ENCODE data around the gene FERMT2. TPM values are rescaled to one million over a fixed set of nuclear protein-coding genes. Genes with fewer than 3 reads are reported as not detected.

The FERMT2 gene
- total RNA-seq, 2 donors from 2014 or later = 38.8 to 62.9 TPM

GRCh38 chr14:52829527-52830185 lies 121.2 kb downstream of the FERMT2 start:
- Histone ChIP-seq H3K36me3 (no peaks in the 10 kb centered on the region), H3K4me3 (no peak overlapping the region), H3K27ac (no peak overlapping the region), H3K9me3 (no peaks in the 10 kb centered on the region), H3K27me3 (replicated peaks; ENCODE audit: insufficient read depth) (no peaks in the 10 kb centered on the region), H3K4me1 (replicated peaks) (no peaks in the 10 kb centered on the region)
- no peak for DNase-seq (ENCODE audit: low spot score)
- intact Hi-C loops (cut with DNase I) = loop anchor here (10.0 kb wide), 1 partner anchor 475 kb away; no protein-coding TSS in a partner anchor
- TF ChIP-seq CTCF (IDR thresholded peaks at IDR 0.05) (no peak), POLR2AphosphoS5 (IDR thresholded peaks at IDR 0.05) (no peak), POLR2A (IDR thresholded peaks at IDR 0.05) (no peak)
- 84% methylated on average over 7 of the region's 7 CpGs for WGBS

- no peak for DNase-seq (ENCODE audit: low spot score)
- Histone ChIP-seq H3K4me1 (replicated peaks) (no peaks in the 10 kb centered on the region), H3K27me3 (replicated peaks; ENCODE audit: insufficient read depth) (no peaks in the 10 kb centered on the region), H3K27ac (no peak overlapping the region), H3K4me3 (no peak overlapping the region), H3K36me3 (no peaks in the 10 kb centered on the region), H3K9me3 (no peaks in the 10 kb centered on the region)
- TF ChIP-seq POLR2A (IDR thresholded peaks at IDR 0.05) = no peak
- no peak for TF ChIP-seq POLR2AphosphoS5 (IDR thresholded peaks at IDR 0.05)
- no peak for TF ChIP-seq CTCF (IDR thresholded peaks at IDR 0.05)
- intact Hi-C loops (cut with DNase I) = loop anchor here (10.0 kb wide), 1 partner anchor 477 kb away; no protein-coding TSS in a partner anchor
Observed at GRCh38 chr14:52827426-52827825, 123.4 kb downstream of the FERMT2 start.

GRCh38 chr14:52825085-52825484 lies 125.8 kb downstream of the FERMT2 start:
- Histone ChIP-seq H3K36me3 (no peaks in the 10 kb centered on the region), H3K9me3 (no peaks in the 10 kb centered on the region), H3K4me3 (no peak overlapping the region), H3K4me1 (replicated peaks) (no peaks in the 10 kb centered on the region), H3K27me3 (replicated peaks; ENCODE audit: insufficient read depth) (no peaks in the 10 kb centered on the region), H3K27ac (no peak overlapping the region)
- WGBS = 83% methylated on average over 4 of the region's 4 CpGs
- no peak for TF ChIP-seq POLR2A (IDR thresholded peaks at IDR 0.05)
- no peak for TF ChIP-seq CTCF (IDR thresholded peaks at IDR 0.05)
- no peak for TF ChIP-seq POLR2AphosphoS5 (IDR thresholded peaks at IDR 0.05)
- no peak for DNase-seq (ENCODE audit: low spot score)
- intact Hi-C loops (cut with DNase I) = loop anchor here (10.0 kb wide), 1 partner anchor 480 kb away; no protein-coding TSS in a partner anchor

GRCh38 chr14:52824462-52824861 lies 126.4 kb downstream of the FERMT2 start:
- 37% methylated on average over 4 of the region's 4 CpGs for WGBS
- no peaks in the 10 kb centered on the region for H3K36me3 ChIP-seq
- H3K4me3 ChIP-seq = no peak overlapping the region
- intact Hi-C loops (cut with DNase I) = loop anchor here (5.0 to 10.0 kb wide), 2 partner anchors 233 to 480 kb away; no protein-coding TSS in a partner anchor
- no peak overlapping the region for H3K27ac ChIP-seq
- TF ChIP-seq CTCF (IDR thresholded peaks at IDR 0.05) = no peak
- no peak for TF ChIP-seq POLR2A (IDR thresholded peaks at IDR 0.05)
- TF ChIP-seq POLR2AphosphoS5 (IDR thresholded peaks at IDR 0.05) = no peak
- H3K27me3 ChIP-seq (replicated peaks; ENCODE audit: insufficient read depth) = no peaks in the 10 kb centered on the region
- no peaks in the 10 kb centered on the region for H3K4me1 ChIP-seq (replicated peaks)
- no peak for DNase-seq (ENCODE audit: low spot score)
- H3K9me3 ChIP-seq = no peaks in the 10 kb centered on the region

- no peaks in the 10 kb centered on the region for H3K9me3 ChIP-seq
- no peaks in the 10 kb centered on the region for H3K36me3 ChIP-seq
- H3K27ac ChIP-seq = no peak overlapping the region
- intact Hi-C loops (cut with DNase I) = loop anchor here (2.0 to 10.0 kb wide), 3 partner anchors 139 to 483 kb away; no protein-coding TSS in a partner anchor
- no peak overlapping the region for H3K4me3 ChIP-seq
- no peaks in the 10 kb centered on the region for H3K27me3 ChIP-seq (replicated peaks; ENCODE audit: insufficient read depth)
- WGBS = 57% methylated on average over 7 of the region's 7 CpGs
- no peak for TF ChIP-seq CTCF (IDR thresholded peaks at IDR 0.05)
- TF ChIP-seq POLR2AphosphoS5 (IDR thresholded peaks at IDR 0.05) = no peak
- TF ChIP-seq POLR2A (IDR thresholded peaks at IDR 0.05) = no peak
- H3K4me1 ChIP-seq (replicated peaks) = no peaks in the 10 kb centered on the region
- no peak for DNase-seq (ENCODE audit: low spot score)
Observed at GRCh38 chr14:52821805-52822250, 129.0 kb downstream of the FERMT2 start.
